ENCODE results near the gene DUSP5. TPM values are rescaled to one million over a fixed set of nuclear protein-coding genes. Genes with fewer than 3 reads are reported as not detected.

Gene DUSP5
- total and polyA plus RNA-seq, 2 of the 8 experiments (the other 6 are each of a cell fraction or from before 2014, with no cell fraction given) = 13.6 to 30.3 TPM

DNA sequence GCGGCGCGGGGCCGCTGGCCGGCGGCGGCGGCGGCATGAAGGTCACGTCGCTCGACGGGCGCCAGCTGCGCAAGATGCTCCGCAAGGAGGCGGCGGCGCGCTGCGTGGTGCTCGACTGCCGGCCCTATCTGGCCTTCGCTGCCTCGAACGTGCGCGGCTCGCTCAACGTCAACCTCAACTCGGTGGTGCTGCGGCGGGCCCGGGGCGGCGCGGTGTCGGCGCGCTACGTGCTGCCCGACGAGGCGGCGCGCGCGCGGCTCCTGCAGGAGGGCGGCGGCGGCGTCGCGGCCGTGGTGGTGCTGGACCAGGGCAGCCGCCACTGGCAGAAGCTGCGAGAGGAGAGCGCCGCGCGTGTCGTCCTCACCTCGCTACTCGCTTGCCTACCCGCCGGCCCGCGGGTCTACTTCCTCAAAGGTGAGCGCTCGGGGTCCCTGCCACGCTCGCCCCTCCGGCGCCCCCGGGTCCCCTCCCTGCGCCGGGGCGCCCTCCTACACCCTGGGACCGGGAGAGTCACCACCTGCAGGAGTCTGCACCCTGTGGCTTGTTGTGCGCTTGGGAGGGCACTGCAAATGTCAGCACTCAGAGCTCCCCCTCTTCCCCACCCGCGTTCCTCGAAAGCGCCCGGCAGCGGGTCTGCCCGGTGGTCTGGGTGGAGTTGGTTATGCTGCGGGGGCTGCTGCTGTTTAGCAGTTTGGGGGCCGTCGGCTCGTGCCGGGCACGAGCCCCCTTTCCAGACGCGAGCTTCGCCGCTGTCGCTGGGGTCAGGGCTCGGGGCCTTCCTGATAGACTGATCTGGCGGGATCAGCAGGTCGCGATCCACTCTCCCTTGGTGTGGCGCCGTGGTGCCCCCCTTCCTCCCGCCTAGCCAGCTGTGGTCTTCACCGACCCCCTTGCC is 627 bp downstream of the DUSP5 start:
- peaks cover 0 to 34% (median 17%) of the 10 kb centered on the region in 4 experiments; a peak in 5 of 7 replicates for H3K27me3 ChIP-seq (replicated peaks in 1 of 4; ENCODE audit: control insufficient read depth in 3 of 4, extremely low read depth in 1 of 4, insufficient read depth in 3 of 4, low read length in 3 of 4)
- H3K79me2 ChIP-seq (ENCODE audit: control insufficient read depth in 1 of 2, insufficient read depth in 2 of 2, low read length in 2 of 2) = peaks cover 5 to 35% of the 10 kb centered on the region in 2 experiments
- no peak overlapping the region for H3K23ac ChIP-seq (ENCODE audit: insufficient read length)
- peaks cover 0 to 3% (median 2%) of the 10 kb centered on the region in 4 experiments; a peak in 1 of 8 replicates for H3K36me3 ChIP-seq (ENCODE audit: control insufficient read depth in 2 of 4, insufficient read depth in 4 of 4, low read length in 3 of 4)
- no peak overlapping the region for H3K56ac ChIP-seq (replicated peaks; ENCODE audit: insufficient read length, low read depth, low read length)
- H2AK5ac ChIP-seq (ENCODE audit: low read depth, low read length) = no peak overlapping the region
- no peak overlapping the region for H3K4ac ChIP-seq (replicated peaks; ENCODE audit: insufficient read length, low read depth, low read length)
- H3K9me3 ChIP-seq (ENCODE audit: insufficient read depth in 2 of 2, low read depth in 1 of 2, low read length in 1 of 2) = no peaks in the 10 kb centered on the region
- H3K27ac ChIP-seq (ENCODE audit: low read depth, low read length) = no peak overlapping the region
- peak overlapping the region; percentile 65 to 96 (median 80) for H3K4me3 ChIP-seq (ENCODE audit: extremely low read depth in 1 of 4, insufficient read depth in 2 of 4, low read depth in 3 of 4, low read length in 4 of 4)
- H3K23me2 ChIP-seq (ENCODE audit: low read depth, low read length) = peaks cover 12% of the 10 kb centered on the region; the same call in 1 of the 2 replicates
- H3K4me2 ChIP-seq (ENCODE audit: insufficient read depth in 1 of 2, low read depth in 2 of 2, low read length in 2 of 2) = peak overlapping the region; percentile 79 to 96
- no peak overlapping the region for H4K5ac ChIP-seq (ENCODE audit: insufficient read length, low read depth, low read length)
- FAIRE-seq (no peak), DNase-seq (ENCODE audit: low read depth in 1 of 2, low spot score in 2 of 2) (peak in 1 of 2 experiments; percentile 67)
- H4K8ac ChIP-seq (ENCODE audit: extremely low read depth, insufficient read depth, low read length) = peak overlapping the region; percentile 18; the same call in 1 of the 2 replicates
- H3K14ac ChIP-seq (ENCODE audit: insufficient read length) = no peak overlapping the region
- no peak overlapping the region for H4K91ac ChIP-seq (replicated peaks; ENCODE audit: insufficient read length, low read length)
- H2BK5ac ChIP-seq (ENCODE audit: low read depth, low read length) = no peak overlapping the region
- WGBS, 2 experiments (ENCODE audit: extremely low coverage in 1 of 2, insufficient coverage in 1 of 2, insufficient read length in 1 of 2, insufficient replicate concordance in 2 of 2, low coverage in 1 of 2, low lambda C conversion rate in 2 of 2, missing lambda C conversion rate in 1 of 2) = 1% methylated on average over 47 of the region's 107 CpGs; no CpG with 5 or more reads in 1 of the 2 experiments
- peak overlapping the region in 3 of 4 experiments; percentile 56 to 88 (median 73); a peak in 5 of 7 replicates for H3K9ac ChIP-seq (replicated peaks in 1 of 4; ENCODE audit: extremely low read depth in 1 of 4, low read depth in 3 of 4, low read length in 3 of 4)
- no peak overlapping the region for H2AFZ ChIP-seq (ENCODE audit: low read length)
- H2BK12ac ChIP-seq (ENCODE audit: low read depth, low read length) = no peak overlapping the region
- ChIA-PET CTCF (ENCODE audit: partially characterized antibody) (interaction anchor here (0.7 to 3.5 kb wide), 17 partner anchors 10 to 193 kb away, joined by 3 to 11 read pairs (median 4); partner anchors contain the start of gene SMNDC1), POLR2A (ENCODE audit: partially characterized antibody) (interaction anchor here (0.7 to 5.4 kb wide), 23 partner anchors 9 to 197 kb away, joined by 3 to 56 read pairs (median 4); partner anchors contain the start of gene SMNDC1)
- H4K20me1 ChIP-seq (replicated peaks in 1 of 2; ENCODE audit: control insufficient read depth in 1 of 2, insufficient read depth in 2 of 2, low read length in 2 of 2) = peaks cover 4 to 6% of the 10 kb centered on the region in 2 experiments
- no peak overlapping the region for H2BK15ac ChIP-seq (ENCODE audit: low read length)
- H3K79me1 ChIP-seq (ENCODE audit: low read depth, low read length) = peaks cover 5% of the 10 kb centered on the region; the same call in 1 of the 2 replicates
- no peak overlapping the region for H2BK20ac ChIP-seq (ENCODE audit: low read length)
- peaks cover 12 to 33% (median 23%) of the 10 kb centered on the region in 4 experiments for H3K4me1 ChIP-seq (replicated peaks in 1 of 4; ENCODE audit: control insufficient read depth in 3 of 4, insufficient read depth in 4 of 4, low read length in 3 of 4)
- no peak overlapping the region; the same call in none of the 2 replicates for H3K18ac ChIP-seq (ENCODE audit: extremely low read depth, low read length)
- no peak overlapping the region for H2BK120ac ChIP-seq (replicated peaks; ENCODE audit: low read depth, low read length)
- TF ChIP-seq FOSL1 (IDR thresholded peaks at IDR 0.05; ENCODE audit: insufficient read depth, low read depth, low read length) (no peak), RFX5 (IDR thresholded peaks at IDR 0.05; ENCODE audit: borderline replicate concordance, low read depth, low read length) (no peak), ZNF274 (IDR thresholded peaks at IDR 0.05; ENCODE audit: borderline replicate concordance, extremely low read depth, low read length) (no peak), POLR2AphosphoS5 (IDR thresholded peaks at IDR 0.05; ENCODE audit: low read depth, low read length) (peak; percentile 26; the same call in 1 of the 2 replicates), SUZ12 (IDR thresholded peaks at IDR 0.05; ENCODE audit: low read length) (no peak; the same call in 1 of the 2 replicates)
- TF ChIP-seq, protein P1, sequence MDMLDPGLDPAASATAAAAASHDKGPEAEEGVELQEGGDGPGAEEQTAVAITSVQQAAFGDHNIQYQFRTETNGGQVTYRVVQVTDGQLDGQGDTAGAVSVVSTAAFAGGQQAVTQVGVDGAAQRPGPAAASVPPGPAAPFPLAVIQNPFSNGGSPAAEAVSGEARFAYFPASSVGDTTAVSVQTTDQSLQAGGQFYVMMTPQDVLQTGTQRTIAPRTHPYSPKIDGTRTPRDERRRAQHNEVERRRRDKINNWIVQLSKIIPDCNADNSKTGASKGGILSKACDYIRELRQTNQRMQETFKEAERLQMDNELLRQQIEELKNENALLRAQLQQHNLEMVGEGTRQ (IDR thresholded peaks at IDR 0.05; ENCODE audit: low read length) = no peak
- TF ChIP-seq, protein P2, sequence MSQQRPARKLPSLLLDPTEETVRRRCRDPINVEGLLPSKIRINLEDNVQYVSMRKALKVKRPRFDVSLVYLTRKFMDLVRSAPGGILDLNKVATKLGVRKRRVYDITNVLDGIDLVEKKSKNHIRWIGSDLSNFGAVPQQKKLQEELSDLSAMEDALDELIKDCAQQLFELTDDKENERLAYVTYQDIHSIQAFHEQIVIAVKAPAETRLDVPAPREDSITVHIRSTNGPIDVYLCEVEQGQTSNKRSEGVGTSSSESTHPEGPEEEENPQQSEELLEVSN (IDR thresholded peaks at IDR 0.05) = peak; percentile 62; the same call in 1 of the 2 replicates
- TF ChIP-seq, protein P3, sequence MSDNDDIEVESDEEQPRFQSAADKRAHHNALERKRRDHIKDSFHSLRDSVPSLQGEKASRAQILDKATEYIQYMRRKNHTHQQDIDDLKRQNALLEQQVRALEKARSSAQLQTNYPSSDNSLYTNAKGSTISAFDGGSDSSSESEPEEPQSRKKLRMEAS (IDR thresholded peaks at IDR 0.05) = peak; percentile 26; the same call in 1 of the 2 replicates
